OCI-LY3 (cell line): ENCODE measurements around the gene GTPBP1.

Experiments used
- H2AFZ ChIP-seq: fragments of 200-600, 300-600 bp; shearing (Covaris generic); 2 replicates; pipeline ENCODE4 v1.6.0; 2014; ENCODE audit warnings: antibody characterized with exemption, low read depth, low read length
- H3K27ac ChIP-seq: fragments of 200-600, 300-600 bp; sonication (generic); 2 replicates; pipeline ENCODE4 v1.5.1; 2014; ENCODE audit warnings: mild to moderate bottlenecking, low read length, moderate library complexity, mixed read lengths
- H3K27me3 ChIP-seq: fragments of 200-600, 300-600 bp; sonication (generic); 2 replicates; pipeline ENCODE4 v1.6.1; 2014; ENCODE audit warnings: low read depth, low read length, mixed read lengths
- H3K36me3 ChIP-seq: fragments of 200-600, 300-600 bp; sonication (generic); replicated peaks from 2 replicates; pipeline ENCODE3; 2014; ENCODE audit warnings: low read depth, low read length, mixed read lengths
- H3K4me1 ChIP-seq: fragments of 300-600, 200-600 bp; sonication (generic); 2 replicates; pipeline ENCODE4 v1.6.1; 2014; ENCODE audit warnings: low read length, mixed read lengths
- H3K4me2 ChIP-seq: fragments of 200-600, 300-600 bp; sonication (generic); 2 replicates; pipeline ENCODE4 v1.6.1; 2014; ENCODE audit warnings: low read length, mixed read lengths
- H3K4me3 ChIP-seq: fragments of 300-600, 200-600 bp; sonication (generic); 2 replicates; pipeline ENCODE4 v1.5.1; 2014; ENCODE audit warnings: antibody characterized with exemption, mild to moderate bottlenecking, low read length, moderate library complexity
- H3K79me2 ChIP-seq: fragments of 300-600, 200-600 bp; shearing (Covaris generic); 2 replicates; pipeline ENCODE4 v1.6.1; 2014; ENCODE audit warnings: mild to moderate bottlenecking, low read length, mixed read lengths
- H3K9ac ChIP-seq: fragments of 300-600, 200-600 bp; shearing (Covaris generic); 2 replicates; pipeline ENCODE4 v1.6.0; 2014; ENCODE audit warnings: mild to moderate bottlenecking, low read length, moderate library complexity
- H3K9me3 ChIP-seq: fragments of 200-600, 300-600 bp; shearing (Covaris generic); 2 replicates; pipeline ENCODE4 v1.6.1; 2014; ENCODE audit warnings: low read length, mixed read lengths; ENCODE audit not compliant: insufficient read depth
- H4K20me1 ChIP-seq: fragments of 200-600, 300-600 bp; sonication (generic); 2 replicates; pipeline ENCODE4 v1.6.1; 2016; ENCODE audit warnings: low read length, mixed read lengths; ENCODE audit not compliant: insufficient read depth
- EZH2phosphoT487 ChIP-seq: fragments of 200-600 bp; shearing (Covaris generic); IDR thresholded peaks from 2 replicates; pipeline ENCODE4 v1.6.1; 2018; ENCODE audit warnings: antibody characterized with exemption, mixed run types, low read depth
- TF ChIP-seq, protein P1 (sequence below): fragments of 200-600, 300-600 bp; sonication (generic); IDR thresholded peaks from 2 replicates; pipeline ENCODE4 v1.5.1; 2014; ENCODE audit warnings: antibody characterized with exemption, low read length, low read depth

GTPBP1 gene

DNA sequence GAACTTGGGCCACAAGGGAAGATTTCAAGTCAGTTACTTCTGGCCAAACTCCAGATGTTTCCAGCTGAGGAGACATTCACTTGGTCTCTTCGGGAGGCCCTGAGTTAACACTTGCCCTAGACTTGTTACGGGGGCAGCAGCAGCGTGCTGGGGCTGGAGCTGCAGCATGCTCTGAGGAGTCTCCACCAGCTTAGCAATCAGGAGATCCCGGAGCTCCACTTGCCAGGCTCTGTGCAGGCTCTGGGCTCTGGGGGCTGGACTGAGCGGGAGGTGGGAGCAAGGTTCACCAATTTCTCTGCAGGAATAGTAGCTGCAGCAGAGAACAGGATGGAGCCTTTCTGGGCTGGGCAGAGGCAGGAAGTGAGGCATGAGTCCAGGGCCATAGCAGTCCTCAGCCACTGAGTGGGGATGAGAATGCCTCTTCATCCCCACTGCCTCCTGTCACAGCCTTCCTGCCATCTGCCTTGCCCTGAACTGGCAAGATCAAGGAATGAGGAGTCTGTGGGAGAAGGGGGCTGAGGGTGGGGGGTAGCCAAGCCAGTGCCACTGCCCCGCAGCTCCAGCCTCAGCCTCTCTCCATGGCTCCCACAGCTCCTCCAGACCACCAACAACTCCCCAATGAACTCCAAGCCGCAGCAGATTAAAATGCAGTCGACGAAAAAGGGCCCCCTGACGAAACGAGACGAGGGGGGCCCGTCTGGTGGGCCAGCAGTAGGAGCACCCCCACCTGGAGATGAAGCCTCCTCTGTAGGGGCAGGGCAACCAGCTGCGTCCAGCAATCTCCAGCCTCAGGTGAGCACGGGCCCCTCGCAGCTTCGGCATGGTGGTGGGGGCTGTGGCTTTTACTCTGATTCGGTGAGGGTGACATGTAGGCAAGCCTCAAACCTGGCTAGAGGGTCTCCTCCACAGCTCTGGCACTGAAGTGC is 23.4 kb downstream of the GTPBP1 start:
- no peak overlapping the region for H3K4me3 ChIP-seq
- H3K36me3 ChIP-seq = peaks cover 89% of the 10 kb centered on the region
- H3K79me2 ChIP-seq = no peaks in the 10 kb centered on the region
- no peak overlapping the region for H3K9ac ChIP-seq
- H3K9me3 ChIP-seq = no peaks in the 10 kb centered on the region
- H4K20me1 ChIP-seq = peaks cover 6% of the 10 kb centered on the region; the same call in 1 of the 2 replicates
- no peaks in the 10 kb centered on the region for H3K27me3 ChIP-seq
- H3K27ac ChIP-seq = no peak overlapping the region
- H2AFZ ChIP-seq = no peak overlapping the region
- no peak overlapping the region for H3K4me2 ChIP-seq
- TF ChIP-seq EZH2phosphoT487 = no peak
- TF ChIP-seq, protein P1, sequence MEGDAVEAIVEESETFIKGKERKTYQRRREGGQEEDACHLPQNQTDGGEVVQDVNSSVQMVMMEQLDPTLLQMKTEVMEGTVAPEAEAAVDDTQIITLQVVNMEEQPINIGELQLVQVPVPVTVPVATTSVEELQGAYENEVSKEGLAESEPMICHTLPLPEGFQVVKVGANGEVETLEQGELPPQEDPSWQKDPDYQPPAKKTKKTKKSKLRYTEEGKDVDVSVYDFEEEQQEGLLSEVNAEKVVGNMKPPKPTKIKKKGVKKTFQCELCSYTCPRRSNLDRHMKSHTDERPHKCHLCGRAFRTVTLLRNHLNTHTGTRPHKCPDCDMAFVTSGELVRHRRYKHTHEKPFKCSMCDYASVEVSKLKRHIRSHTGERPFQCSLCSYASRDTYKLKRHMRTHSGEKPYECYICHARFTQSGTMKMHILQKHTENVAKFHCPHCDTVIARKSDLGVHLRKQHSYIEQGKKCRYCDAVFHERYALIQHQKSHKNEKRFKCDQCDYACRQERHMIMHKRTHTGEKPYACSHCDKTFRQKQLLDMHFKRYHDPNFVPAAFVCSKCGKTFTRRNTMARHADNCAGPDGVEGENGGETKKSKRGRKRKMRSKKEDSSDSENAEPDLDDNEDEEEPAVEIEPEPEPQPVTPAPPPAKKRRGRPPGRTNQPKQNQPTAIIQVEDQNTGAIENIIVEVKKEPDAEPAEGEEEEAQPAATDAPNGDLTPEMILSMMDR = no peak
- H3K4me1 ChIP-seq = no peaks in the 10 kb centered on the region

- Histone ChIP-seq H3K4me1 (no peaks in the 10 kb centered on the region), H3K9me3 (no peaks in the 10 kb centered on the region), H3K4me3 (no peak overlapping the region), H3K27me3 (no peaks in the 10 kb centered on the region), H3K27ac (no peak overlapping the region), H3K36me3 (peaks cover 87% of the 10 kb centered on the region), H2AFZ (no peak overlapping the region), H3K4me2 (no peak overlapping the region), H4K20me1 (peaks cover 10% of the 10 kb centered on the region; the same call in 1 of the 2 replicates), H3K79me2 (no peaks in the 10 kb centered on the region), H3K9ac (no peak overlapping the region)
- TF ChIP-seq EZH2phosphoT487 = no peak
- TF ChIP-seq, protein P1 = no peak
Measured at GRCh38 chr22:38729946-38730345, 24.2 kb downstream of the GTPBP1 start.

GRCh38 chr22:38730411-38730871 is 24.7 kb downstream of the GTPBP1 start:
- Histone ChIP-seq H3K79me2 (no peaks in the 10 kb centered on the region), H3K9ac (no peak overlapping the region), H3K36me3 (peaks cover 87% of the 10 kb centered on the region), H3K4me1 (no peaks in the 10 kb centered on the region), H3K9me3 (no peaks in the 10 kb centered on the region), H4K20me1 (peaks cover 10% of the 10 kb centered on the region; the same call in 1 of the 2 replicates), H2AFZ (no peak overlapping the region), H3K4me3 (no peak overlapping the region), H3K27ac (no peak overlapping the region), H3K27me3 (no peaks in the 10 kb centered on the region), H3K4me2 (no peak overlapping the region)
- no peak for TF ChIP-seq EZH2phosphoT487
- TF ChIP-seq, protein P1 = no peak

DNA sequence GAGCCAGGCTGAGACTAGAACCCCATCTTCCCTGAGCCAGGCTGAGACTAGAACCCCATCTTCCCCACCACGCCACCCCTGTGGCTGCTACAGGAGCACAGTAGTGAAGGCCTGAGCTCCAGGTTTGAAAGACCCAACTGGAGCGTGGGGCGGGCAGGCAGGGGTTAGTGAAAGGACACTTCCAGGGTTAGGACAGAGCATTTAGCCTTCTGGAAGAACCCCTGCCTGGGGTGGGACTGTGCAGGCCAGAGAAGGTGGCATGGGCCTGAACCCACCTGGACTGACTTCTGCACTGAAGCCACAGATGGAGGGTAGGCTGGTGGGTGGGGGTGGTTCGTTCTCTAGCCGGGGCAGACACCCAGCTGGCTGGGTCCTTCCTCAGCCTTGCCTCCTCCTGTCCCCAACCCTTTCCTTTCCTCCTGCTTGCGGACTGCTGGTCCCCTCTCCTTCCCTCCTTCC is 26.0 kb downstream of the GTPBP1 start:
- H2AFZ ChIP-seq = no peak overlapping the region
- no peaks in the 10 kb centered on the region for H3K9me3 ChIP-seq
- no peak overlapping the region for H3K9ac ChIP-seq
- H4K20me1 ChIP-seq = peaks cover 10% of the 10 kb centered on the region; the same call in 1 of the 2 replicates
- H3K27ac ChIP-seq = no peak overlapping the region
- no peak overlapping the region for H3K4me3 ChIP-seq
- no peak overlapping the region for H3K4me2 ChIP-seq
- H3K27me3 ChIP-seq = no peaks in the 10 kb centered on the region
- TF ChIP-seq, protein P1 = no peak
- TF ChIP-seq EZH2phosphoT487 = no peak
- no peaks in the 10 kb centered on the region for H3K79me2 ChIP-seq
- no peaks in the 10 kb centered on the region for H3K4me1 ChIP-seq
- peaks cover 86% of the 10 kb centered on the region for H3K36me3 ChIP-seq
